ENCODE results near the gene USP47. TPM values are rescaled to one million over a fixed set of nuclear protein-coding genes. Genes with fewer than 3 reads are reported as not detected.

USP47 gene
- total RNA-seq, 1 experiment from 2014 or later = 39.2 TPM

GRCh38 chr11:11806586-11806985, 35.2 kb upstream of the USP47 start:
- H3K9me3 ChIP-seq (ENCODE audit: control insufficient read depth, insufficient read depth, low read depth, low read length) = no peaks in the 10 kb centered on the region
- ATAC-seq (no peak), DNase-seq (ENCODE audit: low read depth, low spot score) (no peak)
- H3K36me3 ChIP-seq (ENCODE audit: control insufficient read depth, insufficient read depth, low read length) = no peaks in the 10 kb centered on the region
- intact Hi-C loops (cut with micrococcal nuclease; ENCODE audit: unreplicated experiment) = no loop called here
- H3K4me3 ChIP-seq (ENCODE audit: low read depth in 2 of 2, low read length in 2 of 2) = no peak overlapping the region
- H3K27ac ChIP-seq (ENCODE audit: low read length) = no peak overlapping the region
- TF ChIP-seq TCF7L2 (IDR thresholded peaks at IDR 0.05; ENCODE audit: low read depth, low read length) = no peak
- TF ChIP-seq, protein P1, sequence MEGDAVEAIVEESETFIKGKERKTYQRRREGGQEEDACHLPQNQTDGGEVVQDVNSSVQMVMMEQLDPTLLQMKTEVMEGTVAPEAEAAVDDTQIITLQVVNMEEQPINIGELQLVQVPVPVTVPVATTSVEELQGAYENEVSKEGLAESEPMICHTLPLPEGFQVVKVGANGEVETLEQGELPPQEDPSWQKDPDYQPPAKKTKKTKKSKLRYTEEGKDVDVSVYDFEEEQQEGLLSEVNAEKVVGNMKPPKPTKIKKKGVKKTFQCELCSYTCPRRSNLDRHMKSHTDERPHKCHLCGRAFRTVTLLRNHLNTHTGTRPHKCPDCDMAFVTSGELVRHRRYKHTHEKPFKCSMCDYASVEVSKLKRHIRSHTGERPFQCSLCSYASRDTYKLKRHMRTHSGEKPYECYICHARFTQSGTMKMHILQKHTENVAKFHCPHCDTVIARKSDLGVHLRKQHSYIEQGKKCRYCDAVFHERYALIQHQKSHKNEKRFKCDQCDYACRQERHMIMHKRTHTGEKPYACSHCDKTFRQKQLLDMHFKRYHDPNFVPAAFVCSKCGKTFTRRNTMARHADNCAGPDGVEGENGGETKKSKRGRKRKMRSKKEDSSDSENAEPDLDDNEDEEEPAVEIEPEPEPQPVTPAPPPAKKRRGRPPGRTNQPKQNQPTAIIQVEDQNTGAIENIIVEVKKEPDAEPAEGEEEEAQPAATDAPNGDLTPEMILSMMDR (IDR thresholded peaks at IDR 0.05) = no peak
- TF ChIP-seq POLR2AphosphoS5 (IDR thresholded peaks at IDR 0.05; ENCODE audit: low read depth, low read length) = no peak
- TF ChIP-seq, protein P2, sequence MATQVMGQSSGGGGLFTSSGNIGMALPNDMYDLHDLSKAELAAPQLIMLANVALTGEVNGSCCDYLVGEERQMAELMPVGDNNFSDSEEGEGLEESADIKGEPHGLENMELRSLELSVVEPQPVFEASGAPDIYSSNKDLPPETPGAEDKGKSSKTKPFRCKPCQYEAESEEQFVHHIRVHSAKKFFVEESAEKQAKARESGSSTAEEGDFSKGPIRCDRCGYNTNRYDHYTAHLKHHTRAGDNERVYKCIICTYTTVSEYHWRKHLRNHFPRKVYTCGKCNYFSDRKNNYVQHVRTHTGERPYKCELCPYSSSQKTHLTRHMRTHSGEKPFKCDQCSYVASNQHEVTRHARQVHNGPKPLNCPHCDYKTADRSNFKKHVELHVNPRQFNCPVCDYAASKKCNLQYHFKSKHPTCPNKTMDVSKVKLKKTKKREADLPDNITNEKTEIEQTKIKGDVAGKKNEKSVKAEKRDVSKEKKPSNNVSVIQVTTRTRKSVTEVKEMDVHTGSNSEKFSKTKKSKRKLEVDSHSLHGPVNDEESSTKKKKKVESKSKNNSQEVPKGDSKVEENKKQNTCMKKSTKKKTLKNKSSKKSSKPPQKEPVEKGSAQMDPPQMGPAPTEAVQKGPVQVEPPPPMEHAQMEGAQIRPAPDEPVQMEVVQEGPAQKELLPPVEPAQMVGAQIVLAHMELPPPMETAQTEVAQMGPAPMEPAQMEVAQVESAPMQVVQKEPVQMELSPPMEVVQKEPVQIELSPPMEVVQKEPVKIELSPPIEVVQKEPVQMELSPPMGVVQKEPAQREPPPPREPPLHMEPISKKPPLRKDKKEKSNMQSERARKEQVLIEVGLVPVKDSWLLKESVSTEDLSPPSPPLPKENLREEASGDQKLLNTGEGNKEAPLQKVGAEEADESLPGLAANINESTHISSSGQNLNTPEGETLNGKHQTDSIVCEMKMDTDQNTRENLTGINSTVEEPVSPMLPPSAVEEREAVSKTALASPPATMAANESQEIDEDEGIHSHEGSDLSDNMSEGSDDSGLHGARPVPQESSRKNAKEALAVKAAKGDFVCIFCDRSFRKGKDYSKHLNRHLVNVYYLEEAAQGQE (IDR thresholded peaks at IDR 0.05; ENCODE audit: insufficient read depth in 1 of 2, low read depth in 2 of 2, low read length in 1 of 2) = no peak
- no peak for TF ChIP-seq SIN3A (IDR thresholded peaks at IDR 0.05; ENCODE audit: borderline replicate concordance, insufficient read depth, low read depth, low read length)
- BruUV-seq (replicated peaks) = no TSS peak
- ChIA-PET CTCF (no interaction called here), POLR2A (no interaction called here)
- H3K27me3 ChIP-seq (ENCODE audit: control insufficient read depth, insufficient read depth, low read length) = no peaks in the 10 kb centered on the region
- in situ Hi-C loops (cut with HindIII; ENCODE audit: low pct_unique_long_range_greater_than_20kb, low sequenced_read_pairs) = no loop called here
- no peaks in the 10 kb centered on the region for H3K4me1 ChIP-seq (ENCODE audit: control insufficient read depth, insufficient read depth, low read length)

GRCh38 chr11:11807811-11808782, 33.7 kb upstream of the USP47 start:
- Histone ChIP-seq H3K27me3 (ENCODE audit: control insufficient read depth, insufficient read depth, low read length) (no peaks in the 10 kb centered on the region), H3K36me3 (ENCODE audit: control insufficient read depth, insufficient read depth, low read length) (no peaks in the 10 kb centered on the region), H3K4me3 (ENCODE audit: low read depth in 2 of 2, low read length in 2 of 2) (no peak overlapping the region), H3K4me1 (ENCODE audit: control insufficient read depth, insufficient read depth, low read length) (no peaks in the 10 kb centered on the region), H3K9me3 (ENCODE audit: control insufficient read depth, insufficient read depth, low read depth, low read length) (no peaks in the 10 kb centered on the region), H3K27ac (ENCODE audit: low read length) (no peak overlapping the region)
- no TSS peak for BruUV-seq (replicated peaks)
- in situ Hi-C loops (cut with HindIII; ENCODE audit: low pct_unique_long_range_greater_than_20kb, low sequenced_read_pairs) = no loop called here
- ChIA-PET CTCF (no interaction called here), POLR2A (no interaction called here)
- DNase-seq (ENCODE audit: low read depth, low spot score) = no peak
- TF ChIP-seq TCF7L2 (IDR thresholded peaks at IDR 0.05; ENCODE audit: low read depth, low read length) (no peak), POLR2AphosphoS5 (IDR thresholded peaks at IDR 0.05; ENCODE audit: low read depth, low read length) (no peak), SIN3A (IDR thresholded peaks at IDR 0.05; ENCODE audit: borderline replicate concordance, insufficient read depth, low read depth, low read length) (no peak)
- TF ChIP-seq, protein P2 (IDR thresholded peaks at IDR 0.05; ENCODE audit: insufficient read depth in 1 of 2, low read depth in 2 of 2, low read length in 1 of 2) = no peak
- TF ChIP-seq, protein P1 (IDR thresholded peaks at IDR 0.05) = no peak
- intact Hi-C loops (cut with micrococcal nuclease; ENCODE audit: unreplicated experiment) = no loop called here
- no peak for ATAC-seq

Data from Panc1 (cell line).